GM12892 (cell line): ENCODE measurements around the gene EXOC7.

Experiments
- POLR2A ChIP-seq: IDR thresholded peaks from 2 replicates; pipeline ENCODE4 v1.6.1; 2011; ENCODE audit warnings: low read depth, low read length, control low read depth
- POLR2AphosphoS5 ChIP-seq: IDR thresholded peaks from 2 replicates; pipeline ENCODE4 v1.6.1; 2011; ENCODE audit warnings: low read depth, low read length, control low read depth
- TAF1 ChIP-seq: IDR thresholded peaks from 2 replicates; pipeline ENCODE4 v1.6.1; 2011; ENCODE audit warnings: low read depth, mild to moderate bottlenecking, control low read depth, low read length, borderline replicate concordance

DNA sequence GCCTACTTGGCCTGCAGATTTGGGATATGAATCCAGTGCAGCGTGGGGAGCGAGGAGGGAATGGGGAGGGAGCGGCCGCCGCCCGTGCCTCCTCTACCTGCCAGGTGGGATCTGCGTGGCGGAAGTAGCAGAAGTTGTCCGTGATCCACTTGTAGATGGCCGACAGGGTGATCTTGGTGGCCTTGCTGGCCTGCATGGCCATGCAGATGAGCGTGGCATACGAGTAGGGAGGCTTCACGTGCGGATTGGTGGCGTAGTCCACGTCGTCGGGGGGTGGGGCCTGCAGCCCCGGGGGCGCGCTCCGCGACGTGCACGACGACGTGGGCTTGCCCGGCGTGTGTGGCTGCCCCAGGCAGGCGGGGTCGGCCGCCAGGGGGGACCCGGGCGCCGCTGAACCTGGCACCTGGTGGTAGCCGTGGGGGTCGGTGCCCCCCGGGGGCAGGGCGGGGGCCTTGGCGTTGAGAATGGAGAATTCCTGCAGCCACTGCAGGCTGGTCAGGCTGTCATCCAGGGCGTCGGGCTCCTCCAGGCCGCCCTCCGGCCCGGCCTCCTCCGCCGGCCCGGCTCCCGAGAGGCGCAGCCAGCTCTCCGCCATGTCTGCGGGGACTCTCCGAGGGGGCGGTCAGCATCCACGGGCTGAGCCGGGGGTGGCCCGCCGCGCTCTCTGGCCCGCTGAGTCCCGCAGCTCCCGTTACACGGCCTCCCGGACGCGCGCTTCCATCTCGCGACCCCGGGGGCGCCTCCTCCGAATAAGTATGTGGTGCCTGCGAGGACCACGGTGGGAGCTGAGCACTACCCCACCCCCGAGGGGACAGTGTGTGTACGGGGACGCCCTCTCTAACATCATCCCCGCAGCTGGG, 36.4 kb upstream of the EXOC7 start:
- no peak for TF ChIP-seq POLR2AphosphoS5
- TF ChIP-seq POLR2A: no peak
- TF ChIP-seq TAF1: no peak
